HFFc6 (cell line): ENCODE data around the gene CELA2A. TPM values are rescaled to one million over a fixed set of nuclear protein-coding genes. Genes with fewer than 3 reads are reported as not detected.
"Not testable (repeated sequence)": the region's sequence is repeated elsewhere in the genome, so short reads cannot be mapped to it uniquely, and the experiment has no call there.

Source experiments
- DNase-seq: peaks from one replicate; pipeline ENCODE4 v3.0.0-alpha.2; 2018
- H3K27ac Mint-ChIP-seq: 2 replicates; pipeline ENCODE4 v1.8.0; 2020; ENCODE audit warnings: mild to moderate bottlenecking, mixed read lengths
- H3K27me3 Mint-ChIP-seq: 2 replicates; pipeline ENCODE4 v1.8.0; 2021; ENCODE audit warnings: mild to moderate bottlenecking, moderate library complexity, mixed read lengths; ENCODE audit not compliant: insufficient read depth
- H3K36me3 Mint-ChIP-seq: 2 replicates; pipeline ENCODE4 v1.8.0; 2021; ENCODE audit warnings: low read depth, mixed read lengths
- H3K4me1 Mint-ChIP-seq: 2 replicates; pipeline ENCODE4 v1.8.0; 2020; ENCODE audit warnings: low read depth, mixed read lengths
- H3K4me3 Mint-ChIP-seq: 2 replicates; pipeline ENCODE4 v1.8.0; 2020; ENCODE audit warnings: mild to moderate bottlenecking, moderate library complexity, mixed read lengths
- H3K9me3 Mint-ChIP-seq: 2 replicates; pipeline ENCODE4 v1.8.0; 2020; ENCODE audit warnings: mild to moderate bottlenecking, mixed read lengths
- CTCF ChIP-seq: fragments of 200-600 bp; sonication (generic); IDR thresholded peaks from 2 replicates; pipeline ENCODE4 v1.5.0; 2021; ENCODE audit warnings: antibody characterized with exemption, mild to moderate bottlenecking
- total RNA-seq, 6 experiments: library from RNA; stranded (reverse); fragmentation: NEBNext Ultra II Directional; extraction: Animal tissue kit (Norgen Biotek cat#: 25700); gene quantifications; 2 replicates in 1 of 6; 3 replicates in 5 of 6; pipeline ENCODE4 v1.2.3, GENCODE V29; 2021

CELA2A gene
- total RNA-seq, 6 experiments from 2014 or later = not detected

- DNase-seq = no peak
- Mint-ChIP-seq H3K4me3 (no peak overlapping the region), H3K27ac (no peak overlapping the region), H3K4me1 (no peaks in the 10 kb centered on the region), H3K36me3 (no peaks in the 10 kb centered on the region), H3K27me3 (peaks cover 19% of the 10 kb centered on the region), H3K9me3 (no peaks in the 10 kb centered on the region)
- no peak for TF ChIP-seq CTCF
These were observed 20.4 kb downstream of the CELA2A start for GRCh38 chr1:15476927-15477326.

GRCh38 chr1:15477646-15478212 is 21.2 kb downstream of the CELA2A start:
- TF ChIP-seq CTCF = no peak
- no peak for DNase-seq
- H3K4me1 Mint-ChIP-seq = no peaks in the 10 kb centered on the region
- no peak overlapping the region for H3K27ac Mint-ChIP-seq
- no peak overlapping the region for H3K4me3 Mint-ChIP-seq
- H3K27me3 Mint-ChIP-seq = peaks cover 20% of the 10 kb centered on the region
- H3K9me3 Mint-ChIP-seq = no peaks in the 10 kb centered on the region
- H3K36me3 Mint-ChIP-seq = no peaks in the 10 kb centered on the region

- TF ChIP-seq CTCF = no peak
- H3K27ac Mint-ChIP-seq = no peak overlapping the region
- H3K27me3 Mint-ChIP-seq = peaks cover 17% of the 10 kb centered on the region
- DNase-seq = no peak
- no peaks in the 10 kb centered on the region for H3K4me1 Mint-ChIP-seq
- no peak overlapping the region for H3K4me3 Mint-ChIP-seq
- H3K9me3 Mint-ChIP-seq = no peaks in the 10 kb centered on the region
- H3K36me3 Mint-ChIP-seq = no peaks in the 10 kb centered on the region
These were observed 23.3 kb downstream of the CELA2A start for GRCh38 chr1:15479654-15480347.

- not testable (repeated sequence) for H3K27ac Mint-ChIP-seq, DNase-seq, H3K36me3 Mint-ChIP-seq, H3K9me3 Mint-ChIP-seq, H3K4me3 Mint-ChIP-seq, H3K4me1 Mint-ChIP-seq
- peaks cover 13% of the 10 kb centered on the region for H3K27me3 Mint-ChIP-seq
These were observed 25.9 kb downstream of the CELA2A start for GRCh38 chr1:15482455-15482854.

- not testable (repeated sequence) for DNase-seq, H3K4me3 Mint-ChIP-seq, H3K9me3 Mint-ChIP-seq, H3K27ac Mint-ChIP-seq, H3K36me3 Mint-ChIP-seq, H3K4me1 Mint-ChIP-seq
- peaks cover 12% of the 10 kb centered on the region for H3K27me3 Mint-ChIP-seq
These were observed 26.5 kb downstream of the CELA2A start for GRCh38 chr1:15482983-15483543.

GRCh38 chr1:15483971-15484370 is 27.4 kb downstream of the CELA2A start:
- no peaks in the 10 kb centered on the region for H3K4me1 Mint-ChIP-seq
- DNase-seq = no peak
- TF ChIP-seq CTCF = no peak
- no peak overlapping the region for H3K27ac Mint-ChIP-seq
- H3K36me3 Mint-ChIP-seq = peaks cover 6% of the 10 kb centered on the region; the same call in 1 of the 2 replicates
- no peak overlapping the region for H3K4me3 Mint-ChIP-seq
- H3K9me3 Mint-ChIP-seq = no peaks in the 10 kb centered on the region
- H3K27me3 Mint-ChIP-seq = peaks cover 11% of the 10 kb centered on the region

- not testable (repeated sequence) for H3K4me1 Mint-ChIP-seq, H3K36me3 Mint-ChIP-seq
These were observed 27.9 kb downstream of the CELA2A start for GRCh38 chr1:15484443-15484842.

More at GRCh38 chr1:15484443-15484842, 27.9 kb downstream of the CELA2A start:
- H3K27ac Mint-ChIP-seq, H3K27me3 Mint-ChIP-seq, DNase-seq, H3K4me3 Mint-ChIP-seq, H3K9me3 Mint-ChIP-seq: not testable (repeated sequence)
